Natural killer cell (primary cell): Measurements from ENCODE around the gene SELENON. TPM values are rescaled to one million over a fixed set of nuclear protein-coding genes. Genes with fewer than 3 reads are reported as not detected.

Source experiments
- ATAC-seq, 3 donors: fragments of 150-1000 bp in 2 of 3; fragments of 200-7000 bp in 1 of 3; cut with Tn5 transposase; 1 replicate in 1 of 3; 2 replicates in 2 of 3; pipeline ENCODE4 v1.10.0; 2021; ENCODE audit warnings: mild to moderate bottlenecking in 2 of 3, moderate library complexity in 2 of 3
- DNase-seq, 2 donors: peaks; one replicate each; pipeline versions ENCODE4 v3.0.0 to v3.0.0-alpha.2; 2013 to 2021; ENCODE audit warnings: mixed read lengths in 1 of 2
- H3K27ac ChIP-seq: one replicate; pipeline ENCODE4 v1.5.1; 2013; ENCODE audit warnings: mild to moderate bottlenecking, low read length
- H3K27me3 ChIP-seq: one replicate; pipeline ENCODE4 v1.6.1; 2013; ENCODE audit warnings: low read length; ENCODE audit not compliant: control insufficient read depth, insufficient read depth
- H3K36me3 ChIP-seq: one replicate; pipeline ENCODE4 v1.6.1; 2013; ENCODE audit warnings: low read length; ENCODE audit not compliant: control insufficient read depth, insufficient read depth
- H3K4me1 ChIP-seq: one replicate; pipeline ENCODE4 v1.6.1; 2013; ENCODE audit warnings: low read length; ENCODE audit not compliant: control insufficient read depth, insufficient read depth
- H3K4me3 ChIP-seq: one replicate; pipeline ENCODE4 v1.5.1; 2013; ENCODE audit warnings: low read length
- H3K9me3 ChIP-seq: one replicate; pipeline ENCODE4 v1.6.1; 2013; ENCODE audit warnings: low read length; ENCODE audit not compliant: control insufficient read depth, insufficient read depth
- H3K27ac Mint-ChIP-seq, 2 donors: one replicate each; pipeline ENCODE4 v1.8.0; 2022; ENCODE audit warnings: mild to moderate bottlenecking in 2 of 2, mixed read lengths in 2 of 2, moderate library complexity in 1 of 2
- H3K27me3 Mint-ChIP-seq, 2 donors: one replicate each; pipeline ENCODE4 v1.8.0; 2022; ENCODE audit warnings: low read depth in 2 of 2, mixed read lengths in 2 of 2
- H3K36me3 Mint-ChIP-seq: one replicate; pipeline ENCODE4 v1.8.0; 2022; ENCODE audit warnings: mixed read lengths
- H3K4me1 Mint-ChIP-seq, 2 donors: one replicate each; pipeline ENCODE4 v1.8.0; 2022; ENCODE audit warnings: mixed read lengths in 2 of 2
- H3K4me3 Mint-ChIP-seq: one replicate; pipeline ENCODE4 v1.8.0; 2022; ENCODE audit warnings: mild to moderate bottlenecking, moderate library complexity, mixed read lengths
- H3K9me3 Mint-ChIP-seq, 2 donors: one replicate each; pipeline ENCODE4 v1.8.0; 2022; ENCODE audit warnings: mixed read lengths in 2 of 2
- WGBS: methylation state at CpG from one replicate; pipeline ENCODE4 v1.1.7; 2013; ENCODE audit warnings: missing lambda C conversion rate; ENCODE audit not compliant: insufficient coverage; 5-methylcytosine and 5-hydroxymethylcytosine counted together
- intact Hi-C: fragments of 100-400 bp; cut with micrococcal nuclease; formaldehyde crosslinking; loops from one replicate; pipeline ENCODE4 v1.14.2; 2022
- total RNA-seq, 4 donors: library from RNA; stranded (reverse); fragments of 120-200 nt in 1 of 4; gene quantifications; one replicate each; pipeline versions ENCODE4 v1.2.3 to v1.2.4, GENCODE V29; 2013 to 2022
- TF ChIP-seq, protein P1 (sequence below): fragments of 200-600 bp; IDR thresholded peaks from one replicate; pipeline ENCODE4 v1.8.0; 2022; ENCODE audit warnings: antibody characterized with exemption

Gene SELENON
- total RNA-seq, 3 donors from 2014 or later (not counting 1 experiment from before 2014, with no cell fraction given) = 9.7 to 16.4 (median 11.1) TPM

DNA sequence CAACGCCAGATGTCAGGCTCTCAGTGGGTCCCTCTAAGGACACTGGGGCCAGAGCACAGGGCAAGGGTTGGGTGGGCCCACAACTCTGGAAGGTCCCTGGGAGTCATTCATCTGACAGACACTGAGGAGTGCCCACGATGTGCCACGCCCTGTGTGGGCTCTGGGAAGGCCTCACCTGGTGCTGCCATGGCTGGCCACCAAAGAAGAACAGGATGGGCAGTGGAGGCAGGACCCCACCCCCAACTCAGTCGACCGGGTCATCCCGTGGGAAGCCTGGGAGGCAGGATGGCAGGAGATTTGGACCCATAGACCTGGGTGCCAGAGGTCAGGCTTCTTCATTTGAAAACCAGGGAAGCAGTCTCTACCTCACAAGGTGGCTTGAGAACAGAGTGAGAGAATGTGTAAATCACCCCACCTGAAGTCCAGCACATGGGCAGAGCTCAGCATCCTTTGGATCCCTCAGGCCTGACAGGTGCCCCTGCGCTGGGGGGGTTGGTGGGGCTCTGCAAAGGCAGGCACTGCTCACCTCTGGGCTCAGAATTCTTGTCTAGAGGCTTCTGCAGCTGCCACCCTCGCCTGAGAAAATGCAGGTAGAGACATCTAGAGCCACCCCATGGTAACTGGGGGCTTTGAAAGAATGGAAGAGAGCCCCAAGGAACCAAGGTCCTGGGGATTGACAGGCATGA, 1.2 kb upstream of the SELENON start:
- H3K9me3 ChIP-seq = no peaks in the 10 kb centered on the region

GRCh38 chr1:25799352-25799934, 550 bp upstream of the SELENON start:
- Mint-ChIP-seq H3K27ac (peak overlapping the region in 1 of 2 donors; percentile 64), H3K4me3 (peak overlapping the region; percentile 82), H3K9me3 (no peaks in the 10 kb centered on the region), H3K4me1 (peaks cover 14 to 30% of the 10 kb centered on the region in 2 donors), H3K36me3 (no peaks in the 10 kb centered on the region), H3K27me3 (peaks cover 0 to 3% of the 10 kb centered on the region in 2 donors)
- intact Hi-C loops = loop anchor here (10.0 kb wide), 1 partner anchor 185 kb away; the partner anchor contains the start of gene MAN1C1
- Histone ChIP-seq H3K27me3 (no peaks in the 10 kb centered on the region), H3K4me3 (peak overlapping the region; percentile 43), H3K4me1 (peaks cover 36% of the 10 kb centered on the region), H3K9me3 (no peaks in the 10 kb centered on the region), H3K36me3 (no peaks in the 10 kb centered on the region), H3K27ac (peak overlapping the region; percentile 33)
- peak in 1 of 2 donors; percentile 24 for DNase-seq
- TF ChIP-seq, protein P1, sequence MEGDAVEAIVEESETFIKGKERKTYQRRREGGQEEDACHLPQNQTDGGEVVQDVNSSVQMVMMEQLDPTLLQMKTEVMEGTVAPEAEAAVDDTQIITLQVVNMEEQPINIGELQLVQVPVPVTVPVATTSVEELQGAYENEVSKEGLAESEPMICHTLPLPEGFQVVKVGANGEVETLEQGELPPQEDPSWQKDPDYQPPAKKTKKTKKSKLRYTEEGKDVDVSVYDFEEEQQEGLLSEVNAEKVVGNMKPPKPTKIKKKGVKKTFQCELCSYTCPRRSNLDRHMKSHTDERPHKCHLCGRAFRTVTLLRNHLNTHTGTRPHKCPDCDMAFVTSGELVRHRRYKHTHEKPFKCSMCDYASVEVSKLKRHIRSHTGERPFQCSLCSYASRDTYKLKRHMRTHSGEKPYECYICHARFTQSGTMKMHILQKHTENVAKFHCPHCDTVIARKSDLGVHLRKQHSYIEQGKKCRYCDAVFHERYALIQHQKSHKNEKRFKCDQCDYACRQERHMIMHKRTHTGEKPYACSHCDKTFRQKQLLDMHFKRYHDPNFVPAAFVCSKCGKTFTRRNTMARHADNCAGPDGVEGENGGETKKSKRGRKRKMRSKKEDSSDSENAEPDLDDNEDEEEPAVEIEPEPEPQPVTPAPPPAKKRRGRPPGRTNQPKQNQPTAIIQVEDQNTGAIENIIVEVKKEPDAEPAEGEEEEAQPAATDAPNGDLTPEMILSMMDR = no peak
- WGBS = 47% methylated on average over 12 of the region's 12 CpGs
- ATAC-seq = no peak

More for the DNA sequence above, 1.2 kb upstream of the SELENON start:
- Histone ChIP-seq H3K36me3 (no peaks in the 10 kb centered on the region), H3K27ac (no peak overlapping the region), H3K4me1 (peaks cover 36% of the 10 kb centered on the region), H3K27me3 (no peaks in the 10 kb centered on the region), H3K4me3 (no peak overlapping the region)
- no peaks in the 10 kb centered on the region for H3K36me3 Mint-ChIP-seq
- TF ChIP-seq, protein P1 = no peak
- peak overlapping the region; percentile 82 for H3K4me3 Mint-ChIP-seq
- no peak for ATAC-seq
- peaks cover 0 to 3% of the 10 kb centered on the region in 2 donors for H3K27me3 Mint-ChIP-seq
- peak in 1 of 2 donors; percentile 28 for DNase-seq
- peaks cover 14 to 30% of the 10 kb centered on the region in 2 donors for H3K4me1 Mint-ChIP-seq
- no peaks in the 10 kb centered on the region for H3K9me3 Mint-ChIP-seq
- 93% methylated on average over 8 of the region's 8 CpGs for WGBS
- intact Hi-C loops = loop anchor here (10.0 kb wide), 1 partner anchor 184 kb away; the partner anchor contains the start of gene MAN1C1
- H3K27ac Mint-ChIP-seq = peak overlapping the region in 1 of 2 donors; percentile 64

GRCh38 chr1:25800703-25801377, 847 bp downstream of the SELENON start:
- intact Hi-C loops = no loop called here
- no peak overlapping the region for H3K27ac ChIP-seq

More at GRCh38 chr1:25800703-25801377, 847 bp downstream of the SELENON start:
- Mint-ChIP-seq H3K27ac (peak overlapping the region in 1 of 2 donors; percentile 68), H3K36me3 (no peaks in the 10 kb centered on the region), H3K27me3 (peaks cover 0 to 3% of the 10 kb centered on the region in 2 donors), H3K9me3 (no peaks in the 10 kb centered on the region), H3K4me3 (peak overlapping the region; percentile 86), H3K4me1 (peaks cover 14 to 30% of the 10 kb centered on the region in 2 donors)
- no peaks in the 10 kb centered on the region for H3K36me3 ChIP-seq
- peaks cover 36% of the 10 kb centered on the region for H3K4me1 ChIP-seq
- DNase-seq (no peak), ATAC-seq (peak in 2 of 3 donors; percentile 3 to 4)
- H3K27me3 ChIP-seq = no peaks in the 10 kb centered on the region
- TF ChIP-seq, protein P1 = no peak
- 77% methylated on average over 15 of the region's 15 CpGs for WGBS
- H3K4me3 ChIP-seq = peak overlapping the region; percentile 32
- H3K9me3 ChIP-seq = no peaks in the 10 kb centered on the region
